ENCODE results near the gene CBLL2.
"Not testable (repeated sequence)": the region's sequence is repeated elsewhere in the genome, so short reads cannot be mapped to it uniquely, and the experiment has no call there.

CBLL2 gene

GRCh38 chrX:22272613-22273012 is at the start of gene CBLL2:
Gene CBLL2 (plus strand): TSS chrX:22272913. CDS start chrX:22272992, 79 bp downstream.
- DNase-seq (ENCODE audit: low read depth, low spot score), result no peak

GRCh38 chrX:22234380-22234779 is 38.3 kb upstream of the CBLL2 start:
- no peak for DNase-seq (ENCODE audit: low read depth, low spot score)

- no peak for DNase-seq (ENCODE audit: low read depth, low spot score)
Measured at GRCh38 chrX:22237479-22237878, 35.2 kb upstream of the CBLL2 start.

GRCh38 chrX:22246620-22247019 is 26.1 kb upstream of the CBLL2 start:
- DNase-seq (ENCODE audit: low read depth, low spot score), result no peak

- no peak for DNase-seq (ENCODE audit: low read depth, low spot score)
Measured at GRCh38 chrX:22247169-22247568, 25.5 kb upstream of the CBLL2 start.

- no peak for DNase-seq (ENCODE audit: low read depth, low spot score)
Measured at GRCh38 chrX:22248401-22248800, 24.3 kb upstream of the CBLL2 start.

- no peak for DNase-seq (ENCODE audit: low read depth, low spot score)
Measured at GRCh38 chrX:22249371-22249770, 23.3 kb upstream of the CBLL2 start.

GRCh38 chrX:22268706-22269105 is 4.0 kb upstream of the CBLL2 start:
- DNase-seq (ENCODE audit: low read depth, low spot score), result no peak

- DNase-seq (ENCODE audit: low read depth, low spot score), result no peak
Measured at GRCh38 chrX:22273714-22274317, 1.1 kb downstream of the CBLL2 start.

- DNase-seq (ENCODE audit: low read depth, low spot score), result no peak
Measured at GRCh38 chrX:22276781-22277180, 4.1 kb downstream of the CBLL2 start.

GRCh38 chrX:22278375-22278774 is 5.7 kb downstream of the CBLL2 start:
- no peak for DNase-seq (ENCODE audit: low read depth, low spot score)

- DNase-seq (ENCODE audit: low read depth, low spot score), result not testable (repeated sequence)
Measured at GRCh38 chrX:22289209-22289608, 16.5 kb downstream of the CBLL2 start.

GRCh38 chrX:22296871-22297270 is 24.2 kb downstream of the CBLL2 start:
- no peak for DNase-seq (ENCODE audit: low read depth, low spot score)

- DNase-seq (ENCODE audit: low read depth, low spot score), result no peak
Measured at GRCh38 chrX:22300130-22300529, 27.4 kb downstream of the CBLL2 start.

GRCh38 chrX:22310779-22311178 is 38.1 kb downstream of the CBLL2 start:
- no peak for DNase-seq (ENCODE audit: low read depth, low spot score)

GRCh38 chrX:22313766-22314165 is 41.1 kb downstream of the CBLL2 start:
- DNase-seq (ENCODE audit: low read depth, low spot score), result no peak

GRCh38 chrX:22314211-22314610 is 41.5 kb downstream of the CBLL2 start:
- no peak for DNase-seq (ENCODE audit: low read depth, low spot score)

- no peak for DNase-seq (ENCODE audit: low read depth, low spot score)
Measured at GRCh38 chrX:22314692-22315091, 42.0 kb downstream of the CBLL2 start.

GRCh38 chrX:22315151-22315550 is 42.4 kb downstream of the CBLL2 start:
- no peak for DNase-seq (ENCODE audit: low read depth, low spot score)

GRCh38 chrX:22320236-22320873 is 47.6 kb downstream of the CBLL2 start:
- DNase-seq (ENCODE audit: low read depth, low spot score), result no peak

- no peak for DNase-seq (ENCODE audit: low read depth, low spot score)
Measured at GRCh38 chrX:22323541-22323940, 50.8 kb downstream of the CBLL2 start.

Measured in activated CD4-positive, CD25-positive, alpha-beta regulatory T cell treated with anti-CD3 and anti-CD28 coated beads, Interleukin-2, amount 50 U/mL, for 16 hours (primary cell).